K562 (cell line): Measurements from ENCODE around the gene AURKB. TPM values are rescaled to one million over a fixed set of nuclear protein-coding genes. Genes with fewer than 3 reads are reported as not detected.

Experiments
- C11orf30 ChIP-seq: fragments of 450-650 bp; IDR thresholded peaks from 2 replicates; pipeline ENCODE4 v1.6.1; 2016; ENCODE audit warnings: low read depth, mild to moderate bottlenecking
- CHD2 ChIP-seq: IDR thresholded peaks from 2 replicates; pipeline ENCODE4 v1.6.1; 2011; ENCODE audit warnings: low read depth, low read length
- CXXC5 ChIP-seq: fragments of 250-450 bp; sonication (Bioruptor Pico); IDR thresholded peaks from 2 replicates; pipeline ENCODE4 v1.8.0; 2022; ENCODE audit warnings: inconsistent platforms, mild to moderate bottlenecking, moderate library complexity
- DACH1 ChIP-seq: fragments of 450-650 bp; IDR thresholded peaks from 2 replicates; pipeline ENCODE4 v1.6.1; 2018; ENCODE audit not compliant: partially characterized antibody
- E2F5 ChIP-seq: sonication (generic); formaldehyde crosslinking; IDR thresholded peaks from 2 replicates; pipeline ENCODE4 v1.8.0; 2022; ENCODE audit warnings: mild to moderate bottlenecking, missing genetic modification reagents
- EP400 ChIP-seq: fragments of 450-650 bp; IDR thresholded peaks from 2 replicates; pipeline ENCODE4 v1.6.1; 2017; ENCODE audit warnings: antibody characterized with exemption, mild to moderate bottlenecking, moderate library complexity
- GABPB2 ChIP-seq: fragments of 250-450 bp; sonication (Bioruptor Pico); conservative IDR thresholded peaks from 2 replicates; pipeline ENCODE4 v1.5.1; 2021; ENCODE audit warnings: mild to moderate bottlenecking
- GATAD2A ChIP-seq: fragments of 450-650 bp; IDR thresholded peaks from 2 replicates; pipeline ENCODE4 v1.6.1; 2017
- HDAC8 ChIP-seq: fragments of 450-650 bp; IDR thresholded peaks from 2 replicates; pipeline ENCODE4 v1.6.1; 2016; ENCODE audit warnings: mild to moderate bottlenecking, missing genetic modification characterization, moderate library complexity, missing compliant biosample characterization
- HMGN3 ChIP-seq: IDR thresholded peaks from 2 replicates; pipeline ENCODE4 v1.6.1; 2011; ENCODE audit warnings: borderline replicate concordance, low read depth, mild to moderate bottlenecking, mixed read lengths, low read length; ENCODE audit not compliant: insufficient read length; ENCODE audit errors: extremely low read depth
- KLF6 ChIP-seq: fragments of 250-450 bp; sonication (Bioruptor Pico); IDR thresholded peaks from 2 replicates; pipeline ENCODE4 v1.4.0; 2020; ENCODE audit warnings: mild to moderate bottlenecking, moderate library complexity, borderline replicate concordance
- MAFK ChIP-seq: IDR thresholded peaks from 2 replicates; pipeline ENCODE4 v1.6.1; 2011; ENCODE audit warnings: low read length, improper control_type of control experiment
- PPARD ChIP-seq: fragments of 250-450 bp; sonication (Bioruptor Pico); IDR thresholded peaks from 2 replicates; pipeline ENCODE4 v1.8.0; 2022; ENCODE audit warnings: inconsistent platforms, mild to moderate bottlenecking, moderate library complexity
- RBFOX2 ChIP-seq: fragments of 200-400 bp; formaldehyde crosslinking; IDR thresholded peaks from 2 replicates; pipeline ENCODE4 v1.6.1; 2017; ENCODE audit warnings: low read depth, mild to moderate bottlenecking, low read length, moderate library complexity
- SAFB ChIP-seq: fragments of 200-400 bp; formaldehyde crosslinking; IDR thresholded peaks from 2 replicates; pipeline ENCODE4 v1.6.1; 2017; ENCODE audit warnings: low read depth, low read length, borderline replicate concordance
- SMAD2 ChIP-seq: fragments of 150-350 bp; IDR thresholded peaks from 2 replicates; pipeline ENCODE4 v1.6.1; 2014; ENCODE audit warnings: low read depth, mild to moderate bottlenecking, low read length
- SMC3 ChIP-seq: conservative IDR thresholded peaks from 2 replicates; pipeline ENCODE4 v1.6.1; 2011; ENCODE audit warnings: low read depth, low read length, improper control_type of control experiment; ENCODE audit not compliant: insufficient read depth
- SNIP1 ChIP-seq: fragments of 450-650 bp; IDR thresholded peaks from 2 replicates; pipeline ENCODE4 v1.7.1; 2017; ENCODE audit warnings: low read depth, mild to moderate bottlenecking
- SREBF1 ChIP-seq: fragments of 150-350 bp; IDR thresholded peaks from 2 replicates; pipeline ENCODE4 v1.6.1; 2014; ENCODE audit warnings: antibody characterized with exemption, low read depth, low read length, borderline replicate concordance
- ZFP36 ChIP-seq: fragments of 150-350 bp; IDR thresholded peaks from 2 replicates; pipeline ENCODE4 v1.6.1; 2018; ENCODE audit warnings: low read length, low read depth; ENCODE audit not compliant: partially characterized antibody
- ZNF175 ChIP-seq: fragments of 200-800 bp; sonication (Bioruptor generic); IDR thresholded peaks from 2 replicates; pipeline ENCODE4 v1.6.1; 2016; ENCODE audit warnings: low read depth, mild to moderate bottlenecking, missing genetic modification characterization, missing compliant biosample characterization
- ZNF263 ChIP-seq: sonication (generic); formaldehyde crosslinking; IDR thresholded peaks from 2 replicates; pipeline ENCODE4 v1.8.0; 2022; ENCODE audit warnings: mild to moderate bottlenecking, missing genetic modification reagents, borderline replicate concordance
- ZNF347 ChIP-seq: fragments of 450-650 bp; formaldehyde crosslinking; IDR thresholded peaks from 2 replicates; pipeline ENCODE4 v1.4.0; 2020; ENCODE audit warnings: low read depth, mild to moderate bottlenecking, moderate library complexity
- ZNF354B ChIP-seq: fragments of 250-450 bp; sonication (Bioruptor Pico); IDR thresholded peaks from 2 replicates; pipeline ENCODE4 v1.4.0; 2020
- ZNF436 ChIP-seq: fragments of 250-450, 450-650 bp; sonication (Bioruptor Pico); formaldehyde crosslinking; IDR thresholded peaks from 2 replicates; pipeline ENCODE4 v1.7.0; 2020; ENCODE audit warnings: mild to moderate bottlenecking
- ZNF695 ChIP-seq: fragments of 450-650 bp; formaldehyde crosslinking; IDR thresholded peaks from 2 replicates; pipeline ENCODE4 v1.4.0; 2020; ENCODE audit warnings: mild to moderate bottlenecking, moderate library complexity
- polyA plus RNA-seq, 8 experiments: library from polyadenylated mRNA; depleted of rRNA in 4 of 8; stranded (reverse) in 5 of 8; unstranded in 3 of 8; fragments of >200 nt; fragmentation: Nextera tagmentation in 2 of 8; fragmentation: Illumina TruSeq in 1 of 8; extraction: Ambion mirVana in 2 of 8; extraction: Trizol in 1 of 8; gene quantifications; 2 replicates each; pipeline versions ENCODE4 v1.2.1 to v1.2.3, GENCODE V29; 2011 to 2014; ENCODE audit warnings: inconsistent platforms in 1 of 8, missing spikeins in 1 of 8
- total RNA-seq, 7 experiments: library from RNA; depleted of rRNA in 6 of 7; stranded (reverse); fragments of >200 nt in 6 of 7; fragmentation: Illumina TruSeq in 2 of 7; extraction: Trizol in 2 of 7; gene quantifications; 2 replicates each; pipeline versions ENCODE4 v1.2.1 to v1.2.3, GENCODE V29; 2011 to 2021; ENCODE audit warnings: low replicate concordance in 1 of 7
- TF ChIP-seq, protein P1 (sequence below): fragments of 450-650 bp; formaldehyde crosslinking; IDR thresholded peaks from 2 replicates; pipeline ENCODE4 v1.4.0; 2020; ENCODE audit warnings: mild to moderate bottlenecking, moderate library complexity
- TF ChIP-seq, protein P2 (sequence below): sonication (generic); formaldehyde crosslinking; IDR thresholded peaks from 2 replicates; pipeline ENCODE4 v1.8.0; 2022; ENCODE audit warnings: missing genetic modification reagents, mild to moderate bottlenecking, borderline replicate concordance

The AURKB gene
- total and polyA plus RNA-seq, 9 of the 15 experiments (the other 6 are each of a cell fraction or from before 2014, with no cell fraction given) = 27.2 to 114 (median 74.8) TPM

DNA sequence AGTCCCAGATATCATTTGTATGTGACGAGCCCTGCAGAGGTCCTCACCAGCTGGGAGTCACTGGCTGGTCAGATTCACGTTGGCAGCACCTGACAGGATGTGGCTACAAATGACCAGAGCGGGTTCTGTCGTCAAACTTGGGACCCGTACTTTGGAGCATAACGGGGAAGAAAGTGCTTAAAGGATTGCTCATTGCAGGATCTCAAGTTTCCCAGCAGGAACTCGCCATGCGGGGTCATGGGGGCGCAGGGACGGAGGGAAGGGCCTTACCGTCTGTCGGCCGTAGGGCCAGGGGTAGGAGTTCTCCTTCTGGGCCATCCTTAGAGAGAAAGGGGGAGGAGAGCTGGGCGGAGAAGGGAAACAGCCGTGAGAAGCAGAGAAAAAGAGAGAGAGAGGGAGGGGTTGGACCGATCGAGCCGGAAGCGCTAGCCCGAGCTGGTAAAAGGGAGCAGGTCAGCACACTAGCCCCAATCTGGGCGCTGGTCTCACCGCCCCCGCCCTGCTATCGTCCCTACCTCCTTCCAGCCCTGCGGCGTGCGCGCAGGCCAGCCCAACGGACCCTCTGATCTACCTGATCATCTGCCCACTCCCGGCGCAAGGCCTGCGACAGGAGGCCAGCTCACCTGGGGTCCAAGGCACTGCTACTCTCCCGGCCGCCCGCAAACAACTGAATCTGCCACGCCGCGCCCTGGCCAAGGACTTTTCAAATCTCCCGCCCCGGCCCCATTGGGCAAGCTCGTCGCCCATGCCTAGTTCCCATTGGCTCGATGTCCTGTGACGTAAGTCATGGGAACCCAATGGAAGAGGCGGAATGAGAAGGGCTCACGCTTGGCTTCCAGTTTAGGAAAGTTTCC is at the start of gene AURKB (continued):
- TF ChIP-seq GABPB2 (no peak), C11orf30 (peak; percentile 45), SMC3 (no peak), ZNF347 (CRISPR knock-in tag) (no peak), SNIP1 (no peak), CXXC5 (CRISPR knock-in tag) (peak; percentile 69; the same call in 1 of the 2 replicates), SAFB (no peak), ZNF436 (CRISPR knock-in tag) (no peak), ZNF175 (CRISPR knock-in tag) (no peak), RBFOX2 (peak; percentile 99), PPARD (CRISPR knock-in tag) (no peak), DACH1 (no peak), SREBF1 (no peak), KLF6 (CRISPR knock-in tag) (peak; percentile 72; the same call in 1 of the 2 replicates), ZNF354B (CRISPR knock-in tag) (no peak), CHD2 (no peak), SMAD2 (no peak), E2F5 (CRISPR knock-in tag) (peak; percentile 63; the same call in 1 of the 2 replicates), HMGN3 (peak; percentile 61), MAFK (no peak), HDAC8 (tag) (no peak), ZNF263 (CRISPR knock-in tag) (0 out of 2 replicates have a peak, but pooled peaks have one; percentile 39), GATAD2A (no peak), EP400 (peak; percentile 99), ZFP36 (no peak), ZNF695 (CRISPR knock-in tag) (no peak)
- TF ChIP-seq, protein P1, sequence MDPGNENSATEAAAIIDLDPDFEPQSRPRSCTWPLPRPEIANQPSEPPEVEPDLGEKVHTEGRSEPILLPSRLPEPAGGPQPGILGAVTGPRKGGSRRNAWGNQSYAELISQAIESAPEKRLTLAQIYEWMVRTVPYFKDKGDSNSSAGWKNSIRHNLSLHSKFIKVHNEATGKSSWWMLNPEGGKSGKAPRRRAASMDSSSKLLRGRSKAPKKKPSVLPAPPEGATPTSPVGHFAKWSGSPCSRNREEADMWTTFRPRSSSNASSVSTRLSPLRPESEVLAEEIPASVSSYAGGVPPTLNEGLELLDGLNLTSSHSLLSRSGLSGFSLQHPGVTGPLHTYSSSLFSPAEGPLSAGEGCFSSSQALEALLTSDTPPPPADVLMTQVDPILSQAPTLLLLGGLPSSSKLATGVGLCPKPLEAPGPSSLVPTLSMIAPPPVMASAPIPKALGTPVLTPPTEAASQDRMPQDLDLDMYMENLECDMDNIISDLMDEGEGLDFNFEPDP (CRISPR knock-in tag) = no peak
- TF ChIP-seq, protein P2, sequence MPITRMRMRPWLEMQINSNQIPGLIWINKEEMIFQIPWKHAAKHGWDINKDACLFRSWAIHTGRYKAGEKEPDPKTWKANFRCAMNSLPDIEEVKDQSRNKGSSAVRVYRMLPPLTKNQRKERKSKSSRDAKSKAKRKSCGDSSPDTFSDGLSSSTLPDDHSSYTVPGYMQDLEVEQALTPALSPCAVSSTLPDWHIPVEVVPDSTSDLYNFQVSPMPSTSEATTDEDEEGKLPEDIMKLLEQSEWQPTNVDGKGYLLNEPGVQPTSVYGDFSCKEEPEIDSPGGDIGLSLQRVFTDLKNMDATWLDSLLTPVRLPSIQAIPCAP (CRISPR knock-in tag) = no peak
